Posterior vena cava (tissue), 2 donors: ENCODE results near the gene CCDC149. TPM values are rescaled to one million over a fixed set of nuclear protein-coding genes. Genes with fewer than 3 reads are reported as not detected.
"Not testable (repeated sequence)": the region's sequence is repeated elsewhere in the genome, so short reads cannot be mapped to it uniquely, and the experiment has no call there.

Experiments used
- DNase-seq: peaks from one replicate; pipeline ENCODE4 v3.0.0-alpha.2; 2020; ENCODE audit warnings: low spot score
- intact Hi-C, 2 donors: fragments of 100-400 bp; cut with DNase I; formaldehyde crosslinking; loops; one replicate each; pipeline versions ENCODE4 v1.14.1 to v1.14.2; 2022 to 2023
- total RNA-seq, 2 donors: library from RNA; stranded (reverse); fragmentation: NEBNext Ultra II Directional; extraction: Animal tissue kit (Norgen Biotek cat#: 25700); gene quantifications; one replicate each; pipeline ENCODE4 v1.2.1, GENCODE V29; 2021
- donor health status: DM: yes; HTN: yes; CAD: no.
- donor health status: DM: yes; HTN: yes; CAD: no.

The CCDC149 gene
- total RNA-seq, 2 donors from 2014 or later: 30.9 to 36.4 TPM

DNA sequence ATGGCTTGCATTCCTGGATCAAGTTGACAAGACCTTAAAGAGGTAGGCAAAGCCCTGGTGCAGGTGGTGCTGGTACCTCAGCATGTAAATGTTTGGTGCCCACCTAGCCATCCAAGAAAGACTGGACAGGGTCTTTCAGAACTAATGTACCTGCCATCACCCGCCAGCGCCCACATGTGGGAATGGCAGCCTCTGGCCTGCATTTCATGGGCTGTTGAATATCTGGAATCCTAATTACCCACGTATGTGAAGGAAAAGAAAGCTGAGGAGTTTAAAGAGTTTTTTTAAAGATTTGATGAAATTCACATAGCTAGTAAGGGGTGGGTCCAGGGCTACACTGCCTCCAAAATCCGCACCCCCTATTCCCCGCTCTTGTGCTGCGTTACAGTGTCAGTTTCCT is 8.6 kb upstream of the CCDC149 start:
- no peak for DNase-seq
- intact Hi-C loops: no loop called here

DNA sequence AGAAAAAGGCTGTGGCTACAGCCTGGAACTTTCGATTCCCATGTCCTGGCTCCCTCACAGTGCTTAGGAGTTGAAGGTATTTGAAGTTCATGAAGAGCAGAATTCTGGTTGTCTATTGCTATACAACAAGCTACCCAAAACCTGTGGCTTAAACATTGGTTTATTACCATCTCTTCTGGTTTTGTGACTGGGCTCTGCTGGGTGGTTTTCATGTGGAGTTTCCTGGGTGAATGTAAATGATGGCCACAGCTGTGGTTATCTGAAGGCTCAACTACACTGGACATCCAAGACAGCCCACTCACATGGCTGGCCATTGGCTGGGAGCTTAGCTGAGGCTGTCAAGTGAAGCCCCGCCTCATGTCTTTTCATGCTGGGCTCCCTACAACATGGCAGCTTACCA is 7.2 kb upstream of the CCDC149 start:
- intact Hi-C loops: no loop called here
- no peak for DNase-seq

DNA sequence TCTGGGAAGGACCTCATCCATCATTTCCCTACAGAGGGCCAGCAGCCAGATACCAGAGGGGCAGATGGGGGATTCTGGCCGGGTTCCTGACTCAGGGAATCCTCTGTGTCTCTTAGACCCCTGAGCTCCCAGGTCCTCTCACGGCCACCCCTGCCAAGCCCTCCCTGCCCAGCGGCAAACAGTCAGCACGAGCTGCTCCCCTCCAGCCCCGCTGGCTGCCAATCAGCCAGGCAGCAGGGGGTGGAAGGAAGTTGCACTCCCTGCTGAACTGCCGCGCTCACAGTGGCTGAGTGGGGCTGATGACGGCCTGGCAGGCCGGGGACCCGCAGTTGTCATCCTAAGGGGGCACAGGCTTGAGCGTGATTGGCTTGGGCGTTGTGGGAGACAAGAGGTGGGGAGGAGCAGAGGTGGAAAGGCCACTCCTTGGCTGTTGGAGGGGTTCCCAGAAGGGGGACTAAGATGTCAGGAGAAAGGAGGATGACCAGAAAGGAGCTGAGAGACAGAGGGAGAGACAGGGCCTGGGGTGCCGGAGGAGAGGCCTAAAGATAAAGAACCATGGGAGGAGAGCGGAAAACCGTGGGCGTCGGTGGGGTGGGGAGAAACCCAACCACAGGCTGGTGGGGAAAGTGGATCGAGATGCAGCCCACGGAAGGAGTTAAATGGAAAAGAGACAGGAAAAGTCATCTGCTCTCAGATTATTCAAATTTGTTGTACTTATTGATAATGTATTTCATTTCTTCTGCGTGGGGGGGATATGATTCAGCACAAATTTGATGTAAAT is 4.4 kb upstream of the CCDC149 start:
- intact Hi-C loops: loop anchor here (10.0 kb wide), 3 partner anchors 48 to 112 kb away; no protein-coding TSS in a partner anchor
- DNase-seq: no peak

DNA sequence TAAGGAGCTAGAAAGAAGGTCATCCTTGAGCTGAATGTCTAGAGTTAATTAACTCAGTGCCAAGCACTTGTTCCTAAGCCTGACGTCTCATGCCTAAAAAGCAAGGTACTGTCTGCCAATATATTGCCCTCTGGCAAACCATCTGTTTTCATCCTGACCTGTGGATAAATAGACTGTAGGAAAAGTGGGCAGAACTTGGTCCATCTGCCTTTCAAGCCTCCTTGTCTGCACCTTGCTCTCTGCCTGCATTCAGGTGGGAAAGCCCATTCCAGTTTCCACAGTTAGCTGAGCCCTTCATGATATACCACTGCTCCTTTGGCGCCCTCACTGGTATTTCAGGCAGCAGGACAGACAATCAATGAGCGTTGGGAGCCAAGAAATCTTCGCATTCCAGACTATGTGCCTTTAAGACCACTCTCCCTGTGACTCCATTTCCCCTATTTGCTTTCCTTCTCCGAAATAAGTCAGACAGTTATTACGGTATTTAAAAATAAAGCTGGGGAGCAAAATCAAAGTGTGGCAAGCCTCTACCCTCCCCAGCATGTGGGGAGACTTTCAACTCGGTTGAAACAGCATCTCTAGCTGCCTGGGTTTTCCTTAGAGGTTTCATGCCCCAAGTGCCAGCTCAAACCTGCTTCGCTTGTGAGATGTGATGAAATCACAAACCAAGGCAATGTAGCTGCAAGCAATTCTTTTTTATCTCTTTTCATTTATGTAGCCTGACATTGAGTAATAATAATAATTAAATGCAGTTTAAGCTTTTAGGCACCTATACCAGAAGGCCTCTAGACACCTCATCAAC is 2.5 kb upstream of the CCDC149 start:
- no peak for DNase-seq
- intact Hi-C loops: loop anchor here (10.0 kb wide), 3 partner anchors 49 to 111 kb away; no protein-coding TSS in a partner anchor

DNA sequence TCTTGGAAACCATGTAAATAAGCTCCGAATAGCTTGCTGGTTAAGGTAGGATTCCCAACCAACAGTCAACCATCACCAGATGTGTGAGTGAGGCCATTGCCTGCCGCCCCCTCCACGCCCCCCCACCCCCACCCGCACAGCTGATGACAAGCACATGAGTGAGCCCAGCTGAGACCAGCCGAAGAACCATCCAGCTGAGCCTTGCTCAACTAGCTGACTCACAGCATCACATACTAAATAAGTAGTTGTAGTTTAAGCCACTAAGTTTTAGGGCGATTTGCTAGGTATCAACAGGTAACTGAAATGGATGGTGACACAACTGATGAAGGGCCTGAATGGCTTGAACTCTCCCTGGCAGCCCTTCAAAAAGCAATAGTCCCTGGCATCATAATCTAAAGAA is 1.6 kb upstream of the CCDC149 start:
- intact Hi-C loops: loop anchor here (10.0 kb wide), 3 partner anchors 50 to 110 kb away; no protein-coding TSS in a partner anchor
- DNase-seq: no peak

DNA sequence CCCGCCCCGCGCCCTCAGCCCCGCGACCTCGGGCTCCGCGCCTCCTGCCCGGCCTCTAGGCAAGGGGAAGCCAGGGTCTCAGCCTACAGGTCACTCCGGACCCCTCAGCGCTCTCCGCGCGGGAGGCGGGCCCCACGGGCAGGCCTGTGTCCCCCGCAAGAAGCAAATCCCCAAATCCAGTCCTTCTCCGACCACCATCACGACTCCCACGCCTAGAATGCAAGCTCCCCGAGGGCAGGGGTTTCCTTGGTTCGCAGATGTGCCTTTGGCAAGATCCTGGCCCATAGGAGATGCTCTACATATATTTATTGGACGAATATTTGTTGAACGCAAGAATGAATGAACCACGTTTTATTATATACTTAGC is 260 bp upstream of the CCDC149 start:
- intact Hi-C loops: loop anchor here (10.0 kb wide), 3 partner anchors 52 to 108 kb away; no protein-coding TSS in a partner anchor
- DNase-seq: no peak

DNA sequence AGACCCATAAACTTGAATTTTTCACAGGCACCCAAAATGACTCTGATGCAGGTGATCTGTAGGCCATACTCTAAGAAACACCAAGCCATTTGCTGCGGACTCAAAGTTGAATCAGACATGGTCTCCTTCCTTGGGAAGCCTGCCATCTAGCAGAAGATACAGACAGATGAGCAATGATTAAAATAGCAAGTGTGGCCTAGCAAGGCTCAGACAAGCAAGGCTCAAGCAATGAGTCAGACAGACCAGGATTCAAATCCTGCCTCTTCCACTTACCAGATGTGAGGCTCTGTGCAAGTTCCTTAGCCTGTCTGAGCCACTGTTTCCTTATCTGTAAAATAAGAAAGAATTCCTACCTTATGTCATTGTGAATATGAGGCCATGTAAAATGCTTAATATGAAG is 2.3 kb downstream of the CCDC149 start:
- intact Hi-C loops: loop anchor here (10.0 kb wide), 3 partner anchors 54 to 106 kb away; no protein-coding TSS in a partner anchor
- DNase-seq: no peak

DNA sequence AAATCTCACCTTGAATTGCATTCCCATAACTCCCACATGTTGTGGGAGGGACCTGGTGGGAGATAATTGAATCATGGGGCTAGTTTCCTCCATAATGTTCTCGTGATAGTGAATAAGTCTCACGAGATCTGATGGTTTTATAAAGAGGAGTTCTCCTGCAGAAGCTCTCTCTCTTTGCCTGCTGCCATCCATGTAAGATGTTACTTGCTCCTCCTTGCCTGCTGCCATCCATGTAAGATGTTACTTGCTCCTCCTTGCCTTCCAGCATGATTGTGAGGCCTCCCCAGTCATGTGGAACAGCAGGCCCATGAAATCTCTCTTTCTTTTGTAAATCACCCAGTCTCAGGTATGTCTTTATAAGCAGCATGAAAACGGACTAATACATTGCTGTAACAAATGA is 3.2 kb downstream of the CCDC149 start:
- intact Hi-C loops: loop anchor here (10.0 kb wide), 3 partner anchors 55 to 105 kb away; no protein-coding TSS in a partner anchor
- DNase-seq: not testable (repeated sequence)

DNA sequence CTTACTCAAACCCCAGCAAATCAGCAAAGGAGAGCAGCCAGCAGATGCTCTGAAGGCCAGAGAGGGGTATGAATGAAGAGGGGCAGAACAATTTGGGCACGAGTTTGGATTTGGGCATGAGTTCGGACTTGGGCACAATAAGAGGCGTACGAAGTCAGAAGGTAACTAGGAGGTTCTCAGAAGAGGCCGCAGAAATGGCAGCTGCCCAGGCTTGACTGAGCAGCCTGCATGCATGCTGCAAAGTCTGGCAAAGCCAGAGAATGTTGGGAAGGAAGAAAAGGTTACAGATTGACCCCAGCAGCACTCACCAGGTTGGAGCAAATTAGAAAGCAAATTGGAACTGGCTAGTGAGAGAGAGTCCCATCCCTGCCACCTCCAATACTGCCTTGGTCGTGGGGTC is 15.2 kb downstream of the CCDC149 start:
- intact Hi-C loops: no loop called here
- DNase-seq: no peak

DNA sequence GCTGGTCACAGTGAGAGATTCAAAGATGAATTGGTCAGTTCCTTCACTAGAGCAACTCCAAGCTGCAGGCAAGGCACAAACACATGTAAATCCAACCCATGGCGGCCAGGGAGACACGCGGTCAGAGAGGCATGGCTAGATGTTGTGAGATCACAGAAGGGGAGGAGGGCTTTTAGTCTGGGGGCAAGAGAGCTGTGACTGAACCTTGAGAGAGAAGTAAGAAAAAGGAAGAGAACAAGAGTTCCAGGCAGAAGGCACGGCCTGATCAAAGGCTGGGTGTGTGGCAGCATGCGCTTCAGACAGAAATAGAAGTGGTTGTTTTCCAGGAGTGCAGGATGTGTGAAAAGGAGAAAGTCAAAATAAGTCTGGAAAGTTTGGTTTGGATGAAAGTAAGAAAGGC is 15.9 kb downstream of the CCDC149 start:
- intact Hi-C loops: no loop called here
- no peak for DNase-seq

DNA sequence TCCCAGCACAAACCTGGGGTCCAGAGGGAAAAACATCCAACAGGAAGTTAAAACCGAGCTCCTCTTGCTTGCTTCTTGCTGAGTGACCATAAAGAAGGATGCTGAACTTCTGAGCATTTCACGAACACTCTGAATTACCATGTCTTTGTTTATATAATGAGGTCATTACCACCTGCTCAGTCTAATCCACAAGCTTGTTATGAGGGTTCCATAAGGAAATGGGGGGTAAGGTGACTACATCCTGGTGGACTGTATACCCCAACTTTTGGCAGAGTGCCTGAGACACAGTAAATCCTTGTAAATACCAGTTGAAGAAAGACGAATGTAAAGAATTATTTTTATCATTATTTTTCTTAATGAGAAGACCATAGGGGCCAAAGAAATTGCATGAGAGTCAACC is 16.8 kb downstream of the CCDC149 start:
- intact Hi-C loops: no loop called here
- DNase-seq: no peak

DNA sequence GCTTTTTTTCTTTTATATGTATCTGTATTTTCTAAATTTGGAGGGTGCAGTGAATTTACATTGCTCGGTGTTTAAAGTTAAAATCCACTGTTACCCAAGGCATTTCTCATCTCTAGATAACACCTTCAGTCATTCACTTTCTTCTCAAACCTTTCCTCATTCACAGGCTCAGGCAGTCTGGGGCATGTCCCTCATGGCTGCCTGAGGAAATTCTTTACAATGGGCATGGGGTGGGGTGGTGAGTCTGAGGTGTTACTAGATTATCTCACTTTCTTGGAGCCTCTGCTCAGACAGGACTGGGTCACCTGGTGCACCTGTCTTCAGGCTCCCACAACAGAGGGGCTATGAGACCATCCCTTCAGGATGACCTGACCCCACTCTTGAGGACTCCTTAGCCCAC is 17.4 kb downstream of the CCDC149 start:
- DNase-seq: no peak
- intact Hi-C loops: no loop called here

DNA sequence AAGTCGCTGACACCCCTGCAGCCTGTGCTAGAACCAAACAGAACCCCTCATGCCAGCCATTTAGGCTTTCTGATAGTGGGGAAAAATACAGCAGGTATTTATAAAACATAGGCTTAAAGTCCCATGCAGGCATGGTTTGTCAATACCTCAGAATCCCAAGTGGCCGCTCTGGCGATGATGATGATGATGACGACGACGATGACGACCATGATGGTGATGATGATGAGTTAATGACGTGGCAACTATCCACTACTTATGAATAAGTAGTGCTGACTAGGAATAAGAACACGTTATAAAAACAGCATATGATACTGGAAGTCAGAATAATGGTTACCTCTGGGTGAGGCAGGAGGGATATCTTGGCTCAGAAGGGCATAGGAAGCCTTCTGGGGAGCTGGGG is 18.0 kb downstream of the CCDC149 start:
- intact Hi-C loops: no loop called here
- no peak for DNase-seq

DNA sequence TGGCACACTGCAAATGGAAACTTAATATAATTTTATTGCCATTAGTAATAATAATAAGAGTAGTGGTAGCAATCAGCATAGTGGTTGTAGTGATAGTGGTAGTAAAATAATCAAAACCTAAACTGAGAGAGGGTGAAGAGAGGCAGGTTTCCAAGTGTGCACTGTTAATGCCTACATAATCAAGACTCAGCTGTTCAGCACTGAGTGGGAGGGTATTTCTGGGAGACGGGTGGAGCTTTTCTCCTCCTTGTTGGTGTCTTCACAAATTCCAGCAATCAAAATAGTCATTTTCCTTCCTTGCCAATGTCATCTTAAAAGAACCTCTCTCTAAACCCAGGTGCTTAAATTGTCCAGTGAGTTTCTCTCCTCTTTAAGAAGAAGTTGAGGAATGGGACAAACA is 18.6 kb downstream of the CCDC149 start:
- DNase-seq: no peak
- intact Hi-C loops: no loop called here

DNA sequence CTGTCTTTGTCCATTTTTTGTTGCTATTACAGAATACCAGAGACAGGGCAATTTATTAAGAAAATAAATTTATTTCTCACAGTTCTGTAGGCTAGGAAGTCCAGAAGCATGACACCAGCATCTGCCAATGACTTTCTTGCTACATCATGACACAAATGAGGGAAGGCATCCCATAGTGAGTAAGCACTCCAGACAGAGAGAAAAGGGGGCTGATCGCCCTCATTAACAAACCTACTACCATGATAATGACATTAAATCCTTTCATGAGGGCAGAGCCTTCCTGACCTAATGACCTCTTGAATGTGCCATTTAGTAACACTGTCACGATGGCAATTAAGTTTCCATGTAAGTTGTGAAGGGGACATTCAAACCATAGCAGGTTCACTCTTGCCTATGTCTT is 20.1 kb downstream of the CCDC149 start:
- intact Hi-C loops: no loop called here
- DNase-seq: no peak

DNA sequence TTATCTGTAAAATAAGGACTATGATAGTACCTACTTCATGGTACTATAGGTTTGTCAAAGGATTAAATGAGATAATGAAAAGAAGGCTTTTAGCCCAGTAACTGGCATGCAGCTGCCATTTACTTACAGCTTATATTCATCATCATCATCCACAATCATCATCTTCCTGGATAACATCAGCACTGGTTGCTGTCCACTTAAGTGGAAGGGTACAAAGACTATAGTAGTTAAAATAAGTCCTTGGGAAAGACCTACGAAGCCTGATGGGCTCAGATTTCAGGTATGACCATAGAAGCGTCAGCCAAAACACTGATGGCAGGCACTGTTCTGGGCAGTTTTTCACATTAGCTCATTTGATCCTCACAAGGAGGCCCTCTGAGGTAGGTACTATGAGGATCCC is 20.6 kb downstream of the CCDC149 start:
- intact Hi-C loops: no loop called here
- DNase-seq: no peak

DNA sequence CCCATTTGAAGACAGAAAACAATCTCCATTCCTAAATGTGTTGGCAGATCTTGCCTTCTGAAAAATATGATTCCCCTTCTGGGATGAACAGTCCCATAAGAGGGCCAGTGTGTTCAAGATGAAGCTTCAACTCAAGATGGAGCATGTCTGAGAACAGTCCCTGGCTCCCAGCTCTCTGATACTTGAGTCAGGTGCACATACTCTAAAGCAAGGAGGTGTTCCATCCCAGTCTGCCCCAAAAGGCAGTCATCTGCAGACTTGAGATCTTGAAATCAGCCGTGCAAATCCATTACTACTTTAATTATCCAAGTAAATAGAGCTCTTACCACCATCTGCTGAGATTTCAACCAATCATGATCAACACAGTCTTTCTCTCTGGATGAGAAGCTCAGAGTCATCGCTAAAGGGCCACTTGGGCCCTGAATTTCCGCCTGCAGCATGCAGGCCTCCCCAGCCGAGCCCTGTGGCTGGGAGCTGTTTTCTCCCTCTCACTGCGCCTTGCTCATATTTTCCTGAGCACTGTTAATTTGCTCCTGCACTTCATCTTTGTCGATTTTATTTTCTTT is 22.2 kb downstream of the CCDC149 start:
- no peak for DNase-seq
- intact Hi-C loops: no loop called here

DNA sequence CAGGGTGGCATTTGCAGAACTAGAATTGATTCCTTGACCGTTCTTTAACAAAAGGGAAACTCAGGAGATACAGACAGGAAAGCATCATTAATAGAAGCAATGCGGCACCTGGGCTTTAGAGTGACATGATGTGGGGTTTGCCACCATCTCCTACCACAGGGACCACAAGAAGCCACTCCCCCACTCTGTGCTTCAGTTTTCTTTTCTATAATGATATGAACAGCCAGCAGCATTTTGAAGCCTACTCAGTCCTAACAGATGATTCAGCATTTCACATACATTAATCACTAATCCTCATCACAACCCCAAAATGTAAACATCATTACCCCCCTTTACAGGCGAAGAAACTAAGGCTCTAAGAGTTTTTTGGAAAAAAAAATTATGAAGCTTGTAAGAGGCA is 22.9 kb downstream of the CCDC149 start:
- intact Hi-C loops: no loop called here
- no peak for DNase-seq

DNA sequence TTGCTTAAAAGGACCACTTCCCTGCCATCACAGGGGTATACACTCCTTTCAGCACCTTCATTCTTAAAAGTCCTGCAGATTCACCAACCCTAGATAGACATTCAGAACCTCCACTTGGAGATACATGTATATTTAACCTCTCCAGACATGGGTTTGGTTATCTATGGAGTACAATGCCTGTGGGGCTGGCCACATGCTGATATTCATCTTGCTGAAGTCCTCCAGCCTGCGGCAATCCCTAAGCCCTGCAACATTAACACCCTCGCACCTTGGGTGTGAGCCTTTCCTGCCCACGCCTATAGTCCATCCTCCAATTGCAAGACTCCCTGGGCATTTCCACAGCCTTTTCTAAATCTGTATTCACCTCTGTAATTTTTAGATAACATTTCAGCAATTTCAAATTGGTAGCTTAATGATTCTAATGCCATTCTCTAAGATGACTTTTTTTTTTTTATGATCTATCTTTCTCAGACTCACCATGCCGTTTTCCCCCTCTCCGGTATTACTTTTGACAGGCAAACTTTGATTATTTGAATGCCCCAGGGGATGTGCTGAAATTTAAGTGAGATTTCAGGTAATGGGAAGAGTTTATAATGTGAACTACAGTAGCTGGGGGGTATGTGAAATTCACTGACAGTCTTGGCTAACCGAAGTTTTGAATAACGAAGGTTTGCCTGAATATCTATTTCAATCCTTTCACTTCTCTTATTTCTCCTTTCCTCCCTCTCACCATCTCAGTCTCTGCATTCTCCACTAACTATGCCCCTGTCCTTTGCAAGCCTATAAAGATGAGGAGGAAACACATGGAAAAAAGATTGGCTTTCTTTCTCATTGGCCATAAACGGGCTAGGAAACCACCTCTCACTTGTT is 24.1 kb downstream of the CCDC149 start:
- intact Hi-C loops: no loop called here
- DNase-seq: no peak
